Heart left ventricle (tissue), 16 donors: ENCODE data around the gene PLPP1. TPM values are rescaled to one million over a fixed set of nuclear protein-coding genes. Genes with fewer than 3 reads are reported as not detected.

Source experiments
- ATAC-seq, 4 donors: fragments of 200-7000 bp; cut with Tn5 transposase; one replicate each; pipeline ENCODE4 v1.9.1; 2020 to 2022; ENCODE audit warnings: moderate library complexity in 4 of 4, mild to moderate bottlenecking in 3 of 4, moderate number of reproducible peaks in 1 of 4
- DNase-seq, 5 donors: peaks; one replicate each; pipeline ENCODE4 v3.0.0-alpha.2; 2020
- H3K27ac ChIP-seq, 12 donors: fragments of 200-600 bp; sonication (generic) in 4 of 12; one replicate each; pipeline versions ENCODE4 v1.5.0 to v1.8.0; 2016 to 2022; ENCODE audit warnings: mild to moderate bottlenecking in 2 of 12
- H3K27me3 ChIP-seq, 9 donors: fragments of 200-600 bp; sonication (generic) in 2 of 9; one replicate each; pipeline versions ENCODE4 v1.5.1 to v1.8.0; 2016 to 2022; ENCODE audit warnings: mild to moderate bottlenecking in 3 of 9
- H3K36me3 ChIP-seq, 9 donors: fragments of 200-600 bp; sonication (generic) in 2 of 9; one replicate each; pipeline versions ENCODE4 v1.5.0 to v1.8.0; 2018 to 2022; ENCODE audit warnings: mild to moderate bottlenecking in 2 of 9
- H3K4me1 ChIP-seq, 12 donors: fragments of 200-600 bp; sonication (generic) in 4 of 12; one replicate each; pipeline versions ENCODE4 v1.5.0 to v1.8.0; 2016 to 2022; ENCODE audit warnings: mild to moderate bottlenecking in 3 of 12
- H3K4me3 ChIP-seq, 12 donors: fragments of 200-600 bp; sonication (generic) in 4 of 12; one replicate each; pipeline versions ENCODE4 v1.5.0 to v1.8.0; 2017 to 2022; ENCODE audit warnings: mild to moderate bottlenecking in 9 of 12, moderate library complexity in 4 of 12
- H3K9me3 ChIP-seq, 12 donors: fragments of 200-600 bp; sonication (generic) in 4 of 12; one replicate each; pipeline versions ENCODE4 v1.5.0 to v1.8.0; 2016 to 2022; ENCODE audit warnings: mild to moderate bottlenecking in 1 of 12
- POLR2A ChIP-seq, 2 donors: fragments of 450-650 bp; IDR thresholded peaks; one replicate each; pipeline ENCODE4 v1.6.1; 2017; ENCODE audit warnings: antibody characterized with exemption in 2 of 2, mild to moderate bottlenecking in 2 of 2, moderate library complexity in 2 of 2
- WGBS, 4 donors: extraction: QIAGEN DNeasy Blood & Tissue Kit in 2 of 4; methylation state at CpG; one replicate each; pipeline versions ENCODE4 v1.1.5 to v1.1.7; 2013 to 2018; 5-methylcytosine and 5-hydroxymethylcytosine counted together
- intact Hi-C, 10 donors: fragments of 100-400 bp; cut with DNase I; formaldehyde crosslinking; loops; one replicate each; pipeline versions ENCODE4 v1.11.1 to v1.14.2; 2022
- polyA plus RNA-seq, 2 donors: library from polyadenylated mRNA; stranded (reverse); fragments of 200-250 nt; gene quantifications; one replicate each; pipeline ENCODE4 v1.2.3, GENCODE V29; 2013
- total RNA-seq, 9 donors: library from RNA; depleted of rRNA in 2 of 9; stranded (reverse); fragments of >200 nt in 2 of 9; fragmentation: NEBNext Ultra II Directional in 3 of 9; extraction: Animal tissue kit (Norgen Biotek cat#: 25700) in 3 of 9; gene quantifications; one replicate each; pipeline versions ENCODE4 v1.1.0 to v1.2.4, GENCODE V29; 2016 to 2023
- TF ChIP-seq, protein P1 (sequence below), 12 donors: fragments of 200-600 bp; sonication (generic) in 4 of 12; IDR thresholded peaks; one replicate each; pipeline versions ENCODE4 v1.5.0 to v1.8.0; 2018 to 2022; ENCODE audit warnings: antibody characterized with exemption in 12 of 12, mild to moderate bottlenecking in 5 of 12
- donor health status: ischemic (EF 13 %, LVEDD 7.1; RV severe dilation, severe dysfunction).
- donor health status: healthy with polysubstance abuse.
- donor health status: DM: no; HTN: yes; CAD: no.
- donor health status: DM: no; HTN: no; CAD: no.
- donor health status: ischemic (EF 25% LVEDD 6.9; RV normal size, moderate dysfunction).
- donor health status: ischemic (EF 25% LVEDD 5.7; RV mildly dilated, moderate dysfunction).
- donor health status: healthy.
- donor health status: DM: yes; HTN: yes; CAD: no.
- donor health status: ischemic (EF 35%, LVEDD 5.7; RV mildly dilated, moderate dysfunction).
- donor health status: nonischemic (EF 11% LVEDD 7.7; RV severe dilation, severe dysfunction).
- donor health status: DM: yes; HTN: yes; CAD: no.
- donor health status: PGD.
- donor health status: ischemic (EF 29% LVEDD 5.4; RV normal size, mild dysfunction).
- donor health status: nonischemic (EF 23%, LVEDD 6.1; RV moderate dilation, normal function).

PLPP1 gene
- total and polyA plus RNA-seq, 11 donors = 64.9 to 223 (median 81.5) TPM

DNA sequence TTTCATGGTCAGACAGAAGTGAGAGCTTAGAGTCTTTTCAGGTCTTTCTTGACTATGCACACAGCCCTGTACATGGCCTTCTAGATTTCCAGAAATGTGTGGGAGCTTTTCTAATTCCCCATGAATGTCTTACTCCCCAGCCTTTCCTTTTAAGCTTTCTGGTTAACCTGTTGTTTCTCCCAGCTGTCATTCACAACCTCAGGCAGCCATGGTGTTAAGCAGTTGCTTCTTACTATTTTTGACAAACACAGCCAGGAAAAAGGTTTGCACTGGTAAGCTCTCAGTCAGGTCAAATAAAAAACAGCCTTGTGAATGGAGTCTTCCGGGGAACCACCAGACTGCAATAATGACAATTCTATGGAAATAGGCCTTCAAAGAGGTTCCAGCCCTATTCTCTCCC lies 142.1 kb downstream of the PLPP1 start:
- no peaks in the 10 kb centered on the region for H3K27me3 ChIP-seq
- H3K27ac ChIP-seq = no peak overlapping the region
- no peak overlapping the region for H3K4me3 ChIP-seq
- ATAC-seq = no peak
- peaks cover 0 to 11% (median 7%) of the 10 kb centered on the region in 12 donors for H3K9me3 ChIP-seq
- TF ChIP-seq, protein P1, sequence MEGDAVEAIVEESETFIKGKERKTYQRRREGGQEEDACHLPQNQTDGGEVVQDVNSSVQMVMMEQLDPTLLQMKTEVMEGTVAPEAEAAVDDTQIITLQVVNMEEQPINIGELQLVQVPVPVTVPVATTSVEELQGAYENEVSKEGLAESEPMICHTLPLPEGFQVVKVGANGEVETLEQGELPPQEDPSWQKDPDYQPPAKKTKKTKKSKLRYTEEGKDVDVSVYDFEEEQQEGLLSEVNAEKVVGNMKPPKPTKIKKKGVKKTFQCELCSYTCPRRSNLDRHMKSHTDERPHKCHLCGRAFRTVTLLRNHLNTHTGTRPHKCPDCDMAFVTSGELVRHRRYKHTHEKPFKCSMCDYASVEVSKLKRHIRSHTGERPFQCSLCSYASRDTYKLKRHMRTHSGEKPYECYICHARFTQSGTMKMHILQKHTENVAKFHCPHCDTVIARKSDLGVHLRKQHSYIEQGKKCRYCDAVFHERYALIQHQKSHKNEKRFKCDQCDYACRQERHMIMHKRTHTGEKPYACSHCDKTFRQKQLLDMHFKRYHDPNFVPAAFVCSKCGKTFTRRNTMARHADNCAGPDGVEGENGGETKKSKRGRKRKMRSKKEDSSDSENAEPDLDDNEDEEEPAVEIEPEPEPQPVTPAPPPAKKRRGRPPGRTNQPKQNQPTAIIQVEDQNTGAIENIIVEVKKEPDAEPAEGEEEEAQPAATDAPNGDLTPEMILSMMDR (IDR thresholded peaks at IDR 0.05) = no peak
- no peak for TF ChIP-seq POLR2A (IDR thresholded peaks at IDR 0.05)
- 94 to 100% (median 99%) methylated on average over 1 of the region's 1 CpG for WGBS, 4 donors
- peaks cover 0 to 65% (median 38%) of the 10 kb centered on the region in 9 donors for H3K36me3 ChIP-seq
- H3K4me1 ChIP-seq = peaks cover 0 to 24% (median 4%) of the 10 kb centered on the region in 12 donors
- intact Hi-C loops = no loop called here
- no peak for DNase-seq

DNA sequence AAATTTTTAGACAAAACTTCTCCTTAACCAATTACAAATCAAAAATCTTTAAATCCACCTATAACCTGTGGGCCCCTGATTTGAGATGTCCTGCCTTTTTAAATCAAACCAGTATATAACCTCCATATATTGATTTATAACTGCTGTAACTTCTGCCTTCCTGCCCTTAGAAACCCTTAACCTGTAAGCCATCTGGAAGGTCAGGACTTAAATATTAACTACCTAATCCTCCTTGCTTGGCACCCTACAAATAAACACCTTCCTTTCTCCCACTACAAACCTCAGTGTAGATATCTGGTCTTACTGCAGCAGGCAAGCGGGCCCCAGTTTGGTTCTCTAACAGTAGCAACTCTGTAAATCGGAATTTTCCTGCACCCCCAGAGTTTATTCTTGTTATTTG lies 143.1 kb downstream of the PLPP1 start:
- DNase-seq (no peak), ATAC-seq (no peak)
- intact Hi-C loops = no loop called here
- Histone ChIP-seq H3K9me3 (peaks cover 0 to 11% (median 7%) of the 10 kb centered on the region in 12 donors), H3K36me3 (peaks cover 0 to 61% (median 38%) of the 10 kb centered on the region in 9 donors), H3K27ac (no peak overlapping the region), H3K27me3 (no peaks in the 10 kb centered on the region), H3K4me3 (no peak overlapping the region), H3K4me1 (peaks cover 0 to 24% (median 4%) of the 10 kb centered on the region in 12 donors)
- WGBS, 4 donors = 97 to 98% (median 98%) methylated on average over 2 of the region's 2 CpGs
- TF ChIP-seq POLR2A (IDR thresholded peaks at IDR 0.05) = no peak
- TF ChIP-seq, protein P1 (IDR thresholded peaks at IDR 0.05) = no peak

DNA sequence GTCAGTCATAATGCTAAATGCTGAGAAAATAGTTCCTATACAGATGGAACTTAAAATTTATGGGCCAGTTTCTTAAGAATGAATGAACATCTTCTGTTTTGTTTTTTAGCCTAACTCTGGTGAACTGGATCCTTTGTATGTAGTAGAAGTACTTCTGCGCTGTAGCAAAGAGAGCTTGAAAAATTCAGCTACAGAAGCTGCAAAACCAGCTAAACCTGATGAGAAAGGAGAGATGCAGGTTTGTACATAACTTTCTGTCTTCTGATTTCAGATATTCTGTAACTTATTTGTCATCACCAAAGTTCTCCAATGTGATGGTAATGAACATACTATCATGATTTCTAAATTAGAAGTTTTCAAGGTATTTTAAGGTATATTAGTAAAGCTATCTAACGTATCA lies 146.9 kb downstream of the PLPP1 start:
- intact Hi-C loops = no loop called here
- Histone ChIP-seq H3K4me1 (peaks cover 0 to 17% (median 4%) of the 10 kb centered on the region in 12 donors), H3K27me3 (no peaks in the 10 kb centered on the region), H3K27ac (no peak overlapping the region), H3K36me3 (peaks cover 0 to 66% (median 35%) of the 10 kb centered on the region in 9 donors), H3K4me3 (no peak overlapping the region), H3K9me3 (peaks cover 0 to 25% (median 14%) of the 10 kb centered on the region in 12 donors)
- no peak for TF ChIP-seq POLR2A (IDR thresholded peaks at IDR 0.05)
- TF ChIP-seq, protein P1 (IDR thresholded peaks at IDR 0.05) = no peak
- 96 to 99% (median 98%) methylated on average over 2 of the region's 2 CpGs for WGBS, 4 donors
- no peak for ATAC-seq
- DNase-seq = no peak

DNA sequence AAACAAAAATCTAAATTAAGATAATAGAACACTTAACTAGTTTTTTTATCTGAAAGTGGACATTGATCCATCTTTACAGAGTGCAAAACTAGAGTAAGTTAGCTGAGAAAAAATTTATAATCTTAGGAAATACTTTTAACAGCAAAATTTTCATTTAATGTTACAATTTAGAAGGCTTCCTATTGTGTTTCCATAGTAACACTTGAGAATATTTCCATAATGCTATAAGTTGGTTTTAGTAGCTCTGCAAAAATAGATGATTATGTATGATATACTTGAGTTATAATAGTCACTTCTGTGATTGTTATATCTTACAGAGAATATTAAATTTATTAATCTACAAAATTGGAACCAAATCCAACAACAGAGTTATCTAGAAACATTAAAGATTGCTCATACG lies 148.4 kb downstream of the PLPP1 start:
- intact Hi-C loops = no loop called here
- Histone ChIP-seq H3K4me1 (peaks cover 0 to 17% (median 4%) of the 10 kb centered on the region in 12 donors), H3K27me3 (no peaks in the 10 kb centered on the region), H3K36me3 (peaks cover 0 to 62% (median 37%) of the 10 kb centered on the region in 9 donors), H3K9me3 (peaks cover 0 to 31% (median 14%) of the 10 kb centered on the region in 12 donors), H3K27ac (no peak overlapping the region), H3K4me3 (no peak overlapping the region)
- DNase-seq = no peak
- WGBS, 4 donors = 79 to 92% (median 84%) methylated on average over 1 of the region's 1 CpG
- ATAC-seq = no peak
- TF ChIP-seq, protein P1 (IDR thresholded peaks at IDR 0.05) = no peak
- no peak for TF ChIP-seq POLR2A (IDR thresholded peaks at IDR 0.05)
